ENCODE results near the gene IDH3B. TPM values are rescaled to one million over a fixed set of nuclear protein-coding genes. Genes with fewer than 3 reads are reported as not detected.

IDH3B gene
- 66.7 and 72.4 TPM in 2 replicates for total RNA-seq

DNA sequence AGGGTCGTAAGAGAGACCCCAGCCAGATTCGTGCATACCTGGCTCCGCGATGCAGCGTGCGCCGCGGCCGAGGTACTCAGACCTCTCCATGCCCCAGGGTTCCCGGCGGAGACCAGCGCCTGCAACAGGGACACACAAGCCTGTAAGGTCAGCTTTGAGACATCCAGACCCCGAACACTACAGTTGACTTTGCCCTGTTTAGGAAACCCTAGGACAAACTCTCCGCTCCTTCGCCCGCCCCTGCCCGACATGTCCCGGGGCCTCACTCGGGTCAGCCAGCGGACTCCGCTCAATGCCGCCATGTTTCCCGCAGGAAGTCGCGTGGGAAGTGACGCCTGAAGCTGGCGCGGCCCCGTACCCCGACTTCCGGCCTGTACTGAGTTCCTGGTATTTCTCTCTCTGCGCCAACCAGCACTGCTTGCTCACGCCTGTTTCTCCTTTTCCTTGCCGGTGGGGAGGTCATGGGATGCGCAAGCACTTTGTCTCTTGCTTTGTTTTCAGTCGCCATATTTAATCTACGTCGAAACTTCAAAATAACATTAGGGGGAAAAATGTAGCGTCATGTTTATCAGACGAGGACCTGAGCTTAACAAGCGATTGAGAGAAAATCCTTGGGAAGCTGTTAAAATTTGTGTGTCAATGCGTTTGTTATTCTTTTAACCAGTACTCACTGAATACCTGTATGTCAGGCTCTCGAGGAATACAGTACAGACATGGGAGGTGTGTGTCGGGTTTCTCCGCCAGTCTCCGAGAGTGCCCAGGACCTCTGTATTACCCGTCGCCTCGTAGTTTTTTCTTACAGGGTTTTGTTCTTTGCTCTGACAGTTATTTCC, at the start of gene IDH3B:
IDH3B (minus strand) TSS at position 330 of the 833 bp plus-strand sequence; CDS start at position 302, 28 bp downstream.

DNA sequence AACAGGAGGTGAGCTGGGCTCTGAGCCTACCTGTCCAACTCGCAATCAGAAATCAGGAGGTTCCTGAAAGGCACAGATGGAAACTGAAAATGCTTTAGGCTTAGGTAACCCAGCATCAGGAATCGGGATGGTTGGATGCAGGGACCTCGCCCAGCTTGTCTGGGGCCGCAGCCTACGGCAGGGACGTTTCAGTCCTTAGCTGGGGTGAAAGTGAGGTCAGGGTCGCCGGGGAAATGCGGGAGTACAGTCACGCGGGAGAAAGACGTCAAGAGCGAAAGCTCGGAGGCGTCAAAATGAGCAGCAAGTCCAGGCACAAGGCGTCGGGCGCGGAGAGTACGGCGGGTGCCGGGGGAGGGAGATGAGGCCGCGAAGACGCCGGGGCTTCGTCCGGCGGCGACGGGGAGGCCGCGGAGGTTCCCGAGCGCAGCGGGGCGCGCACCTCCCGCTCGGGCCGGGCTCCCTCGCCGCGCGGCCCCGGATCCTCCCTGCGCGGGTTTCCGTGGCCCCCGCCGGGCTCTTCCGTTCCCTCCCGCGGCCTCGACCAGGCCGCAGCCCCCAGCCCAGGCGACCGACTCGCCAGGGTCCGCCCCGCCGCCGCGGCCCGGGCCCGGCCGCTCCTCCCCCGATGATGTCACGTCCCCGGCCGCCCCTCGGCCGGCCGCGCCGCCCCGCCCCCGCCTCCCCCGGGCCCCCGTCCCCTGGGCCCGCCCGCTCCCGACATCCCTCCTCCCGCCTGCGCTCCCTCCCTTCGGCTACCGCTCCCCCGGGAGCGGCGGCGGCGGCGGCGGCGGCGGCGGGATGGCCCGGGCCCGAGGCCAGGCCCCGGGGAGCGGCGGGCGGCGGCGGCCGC, 28.2 kb upstream of the IDH3B start, which contains the start of gene EBF4:
EBF4 (plus strand) TSS at position 745 of the 850 bp plus-strand sequence. CDS start 866 bp downstream, outside the sequence.

DNA sequence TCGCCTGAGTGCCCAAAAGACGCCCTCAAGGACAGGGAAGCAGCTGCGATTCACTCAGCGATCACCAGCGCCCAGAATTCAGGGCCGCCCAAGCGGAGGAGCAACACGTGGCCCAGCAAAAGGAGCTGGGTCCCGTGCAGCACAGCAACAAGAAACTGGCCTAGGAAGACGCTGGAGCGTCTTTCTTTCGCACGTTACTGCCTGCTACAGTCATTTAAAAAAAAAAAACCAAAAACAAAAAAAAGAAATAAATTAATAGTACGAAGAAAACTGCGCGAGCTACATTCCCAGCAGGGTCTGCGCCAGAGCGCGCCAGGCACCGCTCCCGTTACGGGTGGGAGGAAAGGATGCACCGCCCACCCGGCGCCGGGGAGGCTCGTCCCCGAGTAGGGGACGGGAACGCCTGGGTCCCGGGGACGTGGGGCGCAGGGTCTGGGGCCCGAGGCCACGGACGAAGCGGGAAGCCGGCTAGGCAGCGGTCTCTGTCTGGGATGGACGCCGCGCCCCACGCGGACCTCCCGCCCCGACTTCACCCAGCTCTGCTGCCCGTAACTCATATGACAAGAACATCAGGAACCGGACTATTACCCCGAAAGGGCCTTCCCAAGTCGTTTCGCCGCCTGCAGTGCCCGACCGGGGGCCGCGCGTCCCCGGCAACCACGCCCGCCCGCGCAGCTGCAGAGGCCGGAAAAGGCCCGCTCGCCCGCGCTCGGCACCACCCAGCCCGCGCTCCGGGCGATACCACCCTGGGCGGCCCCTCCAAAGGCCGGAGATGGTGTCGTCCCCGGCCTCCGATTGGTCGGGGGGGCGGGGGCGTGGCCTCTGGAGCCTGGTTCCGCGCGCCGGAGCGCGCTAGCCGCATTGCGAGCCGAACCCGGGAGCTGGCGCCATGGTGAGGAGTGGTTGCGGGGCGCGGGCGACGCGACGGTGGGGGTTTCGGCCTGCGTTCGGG, 12.0 kb downstream of the IDH3B start, which contains the start of gene NOP56:
NOP56 (plus strand) TSS at position 861 of the 952 bp plus-strand sequence; CDS start at position 890, 29 bp downstream.

Small RNA genes lying within 50 kb of the gene (small RNA-seq; reads per million reads assigned to genes)
- gene SNORA51 (not detected), gene SNORD110 (not detected), gene SNORD56 (not detected), gene SNORD57 (not detected), gene SNORD86 (not detected)

Other genes starting within 250 kb of the IDH3B start
- 79.1 and 92.8 TPM in 2 replicates for gene SNRPB, start 193.4 kb downstream of the IDH3B start, total RNA-seq
- gene ZNF343, start 155.3 kb downstream of the IDH3B start, total RNA-seq: 7.4 and 18.9 TPM in 2 replicates
- gene TMC2, start 127.6 kb downstream of the IDH3B start, total RNA-seq: not detected in 2 replicates
- 61.9 and 66.6 TPM in 2 replicates for gene NOP56, start 11.6 kb downstream of the IDH3B start, total RNA-seq
- 0.76 and 1.3 TPM in 2 replicates for gene EBF4, start 28.6 kb upstream of the IDH3B start, total RNA-seq
- gene CPXM1, start 136.4 kb upstream of the IDH3B start, total RNA-seq: 0.13 and 0.22 TPM in 2 replicates
- gene C20orf141, start 150.8 kb upstream of the IDH3B start, total RNA-seq: 0.32 TPM in 1 of 2 replicates, not detected in the other
- under 0.01 TPM in 1 of 2 replicates, not detected in the other for gene TMEM239, start 152.1 kb upstream of the IDH3B start, total RNA-seq
- gene PCED1A, start 176.4 kb upstream of the IDH3B start, total RNA-seq: 15.2 and 19.1 TPM in 2 replicates
- 24.8 and 29.0 TPM in 2 replicates for gene VPS16, start 176.5 kb upstream of the IDH3B start, total RNA-seq
- gene PTPRA, start 209.3 kb upstream of the IDH3B start, total RNA-seq: 55.6 and 56.3 TPM in 2 replicates